Tibial nerve (tissue), 4 donors: Measurements from ENCODE around the gene VSTM2L. TPM values are rescaled to one million over a fixed set of nuclear protein-coding genes. Genes with fewer than 3 reads are reported as not detected.

Experiments used
- DNase-seq, 2 donors: peaks; one replicate each; pipeline ENCODE4 v3.0.0-alpha.2; 2019; ENCODE audit warnings: low spot score in 2 of 2
- H3K27ac ChIP-seq, 4 donors: fragments of 200-600 bp; sonication (generic) in 3 of 4; one replicate each; pipeline ENCODE4 v1.5.1; 2017 to 2019; ENCODE audit warnings: mild to moderate bottlenecking in 1 of 4
- H3K27me3 ChIP-seq, 2 donors: fragments of 200-600 bp; sonication (generic) in 1 of 2; one replicate each; pipeline versions ENCODE4 v1.5.1 to v1.6.0; 2017 to 2019
- H3K36me3 ChIP-seq, 3 donors: fragments of 200-600 bp; sonication (generic); one replicate each; pipeline ENCODE4 v1.5.1; 2018 to 2019
- H3K4me1 ChIP-seq, 4 donors: fragments of 200-600 bp; sonication (generic) in 3 of 4; one replicate each; pipeline ENCODE4 v1.5.1; 2017 to 2019
- H3K4me3 ChIP-seq, 4 donors: fragments of 200-600 bp; sonication (generic) in 3 of 4; one replicate each; pipeline ENCODE4 v1.5.1; 2017 to 2019; ENCODE audit warnings: mild to moderate bottlenecking in 1 of 4, moderate library complexity in 1 of 4
- H3K9me3 ChIP-seq, 4 donors: fragments of 200-600 bp; sonication (generic) in 3 of 4; one replicate each; pipeline ENCODE4 v1.5.1; 2017 to 2019
- CTCF ChIP-seq, 5 experiments: fragments of 200-600 bp in 3 of 5; fragments of 450-650 bp in 2 of 5; sonication (generic) in 3 of 5; IDR thresholded peaks; one replicate each; pipeline ENCODE4 v1.5.1; 2016 to 2019; ENCODE audit warnings: antibody characterized with exemption in 5 of 5, mild to moderate bottlenecking in 3 of 5, moderate library complexity in 2 of 5
- EP300 ChIP-seq, 2 donors: sonication (generic); formaldehyde crosslinking; IDR thresholded peaks; one replicate each; pipeline ENCODE4 v1.6.1; 2017; ENCODE audit warnings: antibody characterized with exemption in 2 of 2, mild to moderate bottlenecking in 1 of 2
- POLR2A ChIP-seq, 2 donors: fragments of 450-650 bp; IDR thresholded peaks; one replicate each; pipeline ENCODE4 v1.6.1; 2017; ENCODE audit warnings: antibody characterized with exemption in 2 of 2, mild to moderate bottlenecking in 2 of 2, moderate library complexity in 2 of 2
- WGBS, 2 donors: methylation state at CpG; one replicate each; pipeline ENCODE4 v1.1.5; 2018; 5-methylcytosine and 5-hydroxymethylcytosine counted together
- total RNA-seq, 4 donors: library from RNA; depleted of rRNA; stranded (reverse); fragments of >200 nt; gene quantifications; one replicate each; pipeline ENCODE4 v1.1.0, GENCODE V29; 2016

Gene VSTM2L
- total RNA-seq, 4 donors from 2014 or later: 0.44 TPM; not detected in 3

GRCh38 chr20:37943033-37943432, 40.1 kb downstream of the VSTM2L start:
- no peaks in the 10 kb centered on the region for H3K4me1 ChIP-seq
- no peaks in the 10 kb centered on the region for H3K36me3 ChIP-seq
- peaks cover 0 to 15% (median 0%) of the 10 kb centered on the region in 4 donors for H3K9me3 ChIP-seq
- DNase-seq: no peak
- WGBS, 2 donors: 77 to 80% methylated on average over 12 of the region's 12 CpGs
- TF ChIP-seq POLR2A (IDR thresholded peaks at IDR 0.05) (no peak), EP300 (IDR thresholded peaks at IDR 0.05) (no peak), CTCF (IDR thresholded peaks at IDR 0.05) (no peak)
- no peak overlapping the region for H3K27ac ChIP-seq
- H3K4me3 ChIP-seq: no peak overlapping the region
- no peaks in the 10 kb centered on the region for H3K27me3 ChIP-seq

- WGBS, 2 donors: 81 to 85% methylated on average over 38 to 45 of the region's 47 CpGs
- TF ChIP-seq CTCF (IDR thresholded peaks at IDR 0.05) (no peak), POLR2A (IDR thresholded peaks at IDR 0.05) (no peak), EP300 (IDR thresholded peaks at IDR 0.05) (no peak)
- Histone ChIP-seq H3K36me3 (no peaks in the 10 kb centered on the region), H3K4me3 (no peak overlapping the region), H3K27me3 (no peaks in the 10 kb centered on the region), H3K9me3 (peaks cover 0 to 19% (median 0%) of the 10 kb centered on the region in 4 donors), H3K4me1 (no peaks in the 10 kb centered on the region), H3K27ac (no peak overlapping the region)
- no peak for DNase-seq
Measured at GRCh38 chr20:37943501-37944455, 40.9 kb downstream of the VSTM2L start.

GRCh38 chr20:37944456-37944981, 41.6 kb downstream of the VSTM2L start:
- no peak for TF ChIP-seq POLR2A (IDR thresholded peaks at IDR 0.05)
- TF ChIP-seq CTCF (IDR thresholded peaks at IDR 0.05): no peak
- no peaks in the 10 kb centered on the region for H3K27me3 ChIP-seq
- H3K4me1 ChIP-seq: no peaks in the 10 kb centered on the region
- WGBS, 2 donors: 63 to 82% methylated on average over 8 to 11 of the region's 11 CpGs
- H3K4me3 ChIP-seq: no peak overlapping the region
- H3K9me3 ChIP-seq: peaks cover 0 to 19% (median 0%) of the 10 kb centered on the region in 4 donors
- H3K27ac ChIP-seq: no peak overlapping the region
- no peak for DNase-seq
- H3K36me3 ChIP-seq: no peaks in the 10 kb centered on the region

- DNase-seq: no peak
- H3K27me3 ChIP-seq: no peaks in the 10 kb centered on the region
- no peaks in the 10 kb centered on the region for H3K36me3 ChIP-seq
- H3K27ac ChIP-seq: no peak overlapping the region
- 50 to 53% methylated on average over 8 to 10 of the region's 11 CpGs for WGBS, 2 donors
- H3K4me3 ChIP-seq: no peak overlapping the region
- H3K4me1 ChIP-seq: no peaks in the 10 kb centered on the region
- peaks cover 0 to 19% (median 0%) of the 10 kb centered on the region in 4 donors for H3K9me3 ChIP-seq
- TF ChIP-seq CTCF (IDR thresholded peaks at IDR 0.05) (no peak), POLR2A (IDR thresholded peaks at IDR 0.05) (no peak), EP300 (IDR thresholded peaks at IDR 0.05) (no peak)
Measured at GRCh38 chr20:37945091-37945547, 42.2 kb downstream of the VSTM2L start.

GRCh38 chr20:37946946-37947345, 44.0 kb downstream of the VSTM2L start:
- Histone ChIP-seq H3K27me3 (no peaks in the 10 kb centered on the region), H3K27ac (no peak overlapping the region), H3K4me1 (no peaks in the 10 kb centered on the region), H3K9me3 (peaks cover 0 to 25% (median 2%) of the 10 kb centered on the region in 4 donors), H3K4me3 (no peak overlapping the region), H3K36me3 (no peaks in the 10 kb centered on the region)
- WGBS, 2 donors: 83 to 84% methylated on average over 5 of the region's 5 CpGs
- no peak for DNase-seq
- TF ChIP-seq EP300 (IDR thresholded peaks at IDR 0.05) (no peak), POLR2A (IDR thresholded peaks at IDR 0.05) (no peak), CTCF (IDR thresholded peaks at IDR 0.05) (no peak)
